Ammon's horn (tissue), 1 donor: ENCODE data around the gene CCDC33.

Source experiments
- DNase-seq: peaks from one replicate; pipeline ENCODE4 v3.0.0-alpha.2; 2016; ENCODE audit warnings: low spot score

The CCDC33 gene

GRCh38 chr15:74208901-74209559 lies 27.1 kb upstream of the CCDC33 start:
- no peak for DNase-seq

GRCh38 chr15:74209560-74209958 lies 26.6 kb upstream of the CCDC33 start:
- DNase-seq = no peak

- no peak for DNase-seq
Measured at GRCh38 chr15:74209997-74210671, 26.0 kb upstream of the CCDC33 start.

GRCh38 chr15:74210729-74211128 lies 25.4 kb upstream of the CCDC33 start:
- DNase-seq = no peak

GRCh38 chr15:74211656-74212055 lies 24.5 kb upstream of the CCDC33 start:
- DNase-seq = no peak

- no peak for DNase-seq
Measured at GRCh38 chr15:74212494-74212893, 23.6 kb upstream of the CCDC33 start.

GRCh38 chr15:74213858-74214284 lies 22.3 kb upstream of the CCDC33 start:
- no peak for DNase-seq

- no peak for DNase-seq
Measured at GRCh38 chr15:74214324-74215021, 21.7 kb upstream of the CCDC33 start.

GRCh38 chr15:74215958-74216357 lies 20.2 kb upstream of the CCDC33 start:
- DNase-seq = no peak

GRCh38 chr15:74216949-74217348 lies 19.2 kb upstream of the CCDC33 start:
- DNase-seq = no peak

GRCh38 chr15:74217907-74218885 lies 17.9 kb upstream of the CCDC33 start:
- DNase-seq = no peak

- DNase-seq = no peak
Measured at GRCh38 chr15:74220475-74221248, 15.5 kb upstream of the CCDC33 start.

GRCh38 chr15:74221399-74222239 lies 14.5 kb upstream of the CCDC33 start:
- no peak for DNase-seq

GRCh38 chr15:74222240-74223119 lies 13.6 kb upstream of the CCDC33 start:
- DNase-seq = no peak

GRCh38 chr15:74225928-74226327 lies 10.2 kb upstream of the CCDC33 start:
- DNase-seq = no peak

GRCh38 chr15:74226761-74227540 lies 9.2 kb upstream of the CCDC33 start:
- no peak for DNase-seq

GRCh38 chr15:74227968-74228722 lies 8.0 kb upstream of the CCDC33 start:
- DNase-seq = no peak

- no peak for DNase-seq
Measured at GRCh38 chr15:74228723-74229081, 7.4 kb upstream of the CCDC33 start.
